ENCODE results near the gene HNF1B.

Gene HNF1B

DNA sequence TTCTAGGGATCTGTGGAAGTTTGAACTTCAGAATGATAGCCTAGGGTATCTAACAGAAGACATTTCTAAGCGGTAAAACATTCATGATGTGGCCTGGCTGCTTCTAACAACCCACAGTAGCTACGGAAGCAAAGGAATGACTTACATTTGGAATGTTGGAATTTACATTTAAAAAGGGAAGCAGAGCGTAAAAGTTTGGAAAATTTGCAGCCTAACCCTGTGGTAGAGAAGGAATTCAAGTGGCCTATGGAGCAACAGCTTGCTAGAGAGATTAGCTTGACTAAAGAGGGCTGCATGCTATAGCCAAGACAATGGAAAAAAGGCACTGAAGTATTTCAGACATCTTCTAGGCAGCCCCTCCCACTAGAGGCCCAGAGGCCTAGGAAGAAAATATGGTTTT, 50.1 kb downstream of the HNF1B start:
- Histone ChIP-seq H3K36me3 (ENCODE audit: control insufficient read depth, insufficient read depth, low read length) (no peaks in the 10 kb centered on the region), H3K4me3 (ENCODE audit: low read depth, low read length) (no peak overlapping the region), H3K4me2 (ENCODE audit: low read length) (no peak overlapping the region), H3K79me2 (no peaks in the 10 kb centered on the region), H3K27me3 (ENCODE audit: control insufficient read depth, insufficient read depth, low read length) (no peaks in the 10 kb centered on the region), H3K27ac (no peak overlapping the region), H3K9me3 (ENCODE audit: control insufficient read depth, low read length) (no peaks in the 10 kb centered on the region), H3K9ac (no peak overlapping the region), H3K4me1 (no peaks in the 10 kb centered on the region), H2AFZ (no peak overlapping the region)
- TF ChIP-seq, protein P1, sequence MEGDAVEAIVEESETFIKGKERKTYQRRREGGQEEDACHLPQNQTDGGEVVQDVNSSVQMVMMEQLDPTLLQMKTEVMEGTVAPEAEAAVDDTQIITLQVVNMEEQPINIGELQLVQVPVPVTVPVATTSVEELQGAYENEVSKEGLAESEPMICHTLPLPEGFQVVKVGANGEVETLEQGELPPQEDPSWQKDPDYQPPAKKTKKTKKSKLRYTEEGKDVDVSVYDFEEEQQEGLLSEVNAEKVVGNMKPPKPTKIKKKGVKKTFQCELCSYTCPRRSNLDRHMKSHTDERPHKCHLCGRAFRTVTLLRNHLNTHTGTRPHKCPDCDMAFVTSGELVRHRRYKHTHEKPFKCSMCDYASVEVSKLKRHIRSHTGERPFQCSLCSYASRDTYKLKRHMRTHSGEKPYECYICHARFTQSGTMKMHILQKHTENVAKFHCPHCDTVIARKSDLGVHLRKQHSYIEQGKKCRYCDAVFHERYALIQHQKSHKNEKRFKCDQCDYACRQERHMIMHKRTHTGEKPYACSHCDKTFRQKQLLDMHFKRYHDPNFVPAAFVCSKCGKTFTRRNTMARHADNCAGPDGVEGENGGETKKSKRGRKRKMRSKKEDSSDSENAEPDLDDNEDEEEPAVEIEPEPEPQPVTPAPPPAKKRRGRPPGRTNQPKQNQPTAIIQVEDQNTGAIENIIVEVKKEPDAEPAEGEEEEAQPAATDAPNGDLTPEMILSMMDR (IDR thresholded peaks at IDR 0.05), result no peak

DNA sequence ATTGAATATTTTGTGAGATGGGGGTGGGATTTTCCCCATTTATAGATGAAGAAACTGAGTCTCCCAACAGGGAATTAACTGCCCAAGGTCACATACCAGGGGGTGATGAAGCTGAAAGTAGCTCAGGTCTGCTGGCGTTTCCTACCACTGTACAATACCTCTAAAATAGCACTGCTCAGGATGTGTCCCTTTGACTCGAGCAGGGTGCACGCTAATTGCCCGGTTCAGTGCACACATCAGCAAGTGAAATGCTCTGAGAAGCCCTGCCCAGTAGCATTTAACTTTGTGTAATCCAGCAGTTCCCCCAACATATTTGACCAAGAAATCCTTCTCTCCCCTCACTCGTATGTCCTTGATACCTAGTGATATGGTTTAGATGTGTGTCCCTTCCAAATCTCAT, 51.5 kb downstream of the HNF1B start:
- Histone ChIP-seq H3K4me3 (ENCODE audit: low read depth, low read length) (no peak overlapping the region), H3K27me3 (ENCODE audit: control insufficient read depth, insufficient read depth, low read length) (no peaks in the 10 kb centered on the region), H3K4me2 (ENCODE audit: low read length) (no peak overlapping the region), H2AFZ (no peak overlapping the region), H3K9ac (no peak overlapping the region), H3K4me1 (no peaks in the 10 kb centered on the region), H3K36me3 (ENCODE audit: control insufficient read depth, insufficient read depth, low read length) (no peaks in the 10 kb centered on the region), H3K27ac (no peak overlapping the region), H3K9me3 (ENCODE audit: control insufficient read depth, low read length) (no peaks in the 10 kb centered on the region), H3K79me2 (no peaks in the 10 kb centered on the region)
- TF ChIP-seq, protein P1 (IDR thresholded peaks at IDR 0.05), result no peak

DNA sequence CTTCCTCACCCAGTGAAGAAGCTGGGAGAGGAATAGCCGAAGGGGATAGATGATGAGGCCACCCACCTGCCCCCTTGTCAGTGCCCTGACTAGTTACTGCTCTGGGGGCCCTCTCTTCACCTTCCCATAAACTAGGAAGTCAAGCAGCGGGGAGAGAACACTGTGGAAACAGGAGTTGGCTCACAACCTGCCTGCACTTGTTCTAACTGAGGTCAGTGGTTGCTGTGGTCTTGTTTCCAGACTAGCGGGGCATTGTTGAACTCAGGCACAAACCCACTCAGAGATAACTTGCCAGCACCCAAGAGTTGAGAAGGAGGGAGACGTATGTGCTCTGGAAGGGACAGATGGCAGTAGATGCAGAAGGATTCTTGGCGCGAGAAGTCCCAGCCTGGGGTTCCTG, 53.1 kb downstream of the HNF1B start:
- Histone ChIP-seq H2AFZ (no peak overlapping the region), H3K4me3 (ENCODE audit: low read depth, low read length) (no peak overlapping the region), H3K9ac (no peak overlapping the region), H3K27me3 (ENCODE audit: control insufficient read depth, insufficient read depth, low read length) (no peaks in the 10 kb centered on the region), H3K79me2 (no peaks in the 10 kb centered on the region), H3K27ac (no peak overlapping the region), H3K9me3 (ENCODE audit: control insufficient read depth, low read length) (no peaks in the 10 kb centered on the region), H3K4me2 (ENCODE audit: low read length) (no peak overlapping the region), H3K36me3 (ENCODE audit: control insufficient read depth, insufficient read depth, low read length) (no peaks in the 10 kb centered on the region), H3K4me1 (no peaks in the 10 kb centered on the region)
- TF ChIP-seq, protein P1 (IDR thresholded peaks at IDR 0.05), result no peak

DNA sequence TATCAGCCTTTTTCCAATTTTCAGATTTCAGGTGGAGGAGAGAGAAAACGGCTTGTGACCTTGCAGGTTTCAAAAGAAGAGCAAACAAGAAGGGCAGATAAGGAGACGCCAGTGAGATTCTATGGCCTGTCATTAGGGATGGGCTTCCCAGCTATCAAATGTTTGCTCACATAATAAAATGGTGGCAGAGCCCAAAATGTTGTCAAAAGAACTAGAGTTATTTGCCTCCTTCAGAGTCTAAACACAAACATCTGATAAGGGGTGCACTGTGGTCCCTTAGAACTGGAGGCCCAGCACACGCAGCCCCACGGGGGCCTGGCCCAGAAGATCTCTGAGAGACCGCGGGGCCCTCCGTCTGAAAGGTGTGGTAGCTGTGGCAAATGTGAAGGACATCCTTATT, 55.5 kb downstream of the HNF1B start:
- TF ChIP-seq, protein P1 (IDR thresholded peaks at IDR 0.05), result no peak
- Histone ChIP-seq H3K4me2 (ENCODE audit: low read length) (no peak overlapping the region), H3K79me2 (no peaks in the 10 kb centered on the region), H3K9ac (no peak overlapping the region), H3K27me3 (ENCODE audit: control insufficient read depth, insufficient read depth, low read length) (no peaks in the 10 kb centered on the region), H3K9me3 (ENCODE audit: control insufficient read depth, low read length) (no peaks in the 10 kb centered on the region), H3K36me3 (ENCODE audit: control insufficient read depth, insufficient read depth, low read length) (no peaks in the 10 kb centered on the region), H3K4me1 (no peaks in the 10 kb centered on the region), H3K27ac (no peak overlapping the region), H2AFZ (no peak overlapping the region), H3K4me3 (ENCODE audit: low read depth, low read length) (no peak overlapping the region)

DNA sequence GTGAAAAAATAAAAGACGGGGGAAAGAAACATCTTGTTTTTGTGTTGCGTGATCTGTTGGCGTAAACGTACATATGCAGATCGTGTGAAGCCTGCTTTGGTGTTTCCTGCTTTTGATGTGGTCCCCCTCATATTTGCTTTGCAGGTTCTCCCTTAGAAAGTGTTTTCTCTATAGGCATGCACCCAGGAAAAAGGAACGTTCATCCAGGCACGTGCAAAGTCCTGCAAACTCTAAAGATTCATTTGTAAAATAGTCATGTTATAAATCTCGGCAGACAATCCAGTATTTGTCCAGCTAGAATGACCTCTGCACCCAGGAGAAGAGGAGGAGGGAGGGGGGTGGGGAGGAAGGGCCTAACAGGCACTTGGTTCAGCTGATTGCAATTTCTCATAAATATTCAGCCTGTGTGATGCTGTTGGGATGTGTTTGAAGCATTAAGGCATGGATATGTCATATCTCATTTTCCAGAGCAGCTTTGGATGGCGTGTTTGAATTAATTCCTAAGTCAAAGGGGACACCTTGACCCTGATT, 61.3 kb downstream of the HNF1B start:
- H3K79me2 ChIP-seq, result no peaks in the 10 kb centered on the region
- no peaks in the 10 kb centered on the region for H3K4me1 ChIP-seq
- H3K36me3 ChIP-seq (ENCODE audit: control insufficient read depth, insufficient read depth, low read length), result no peaks in the 10 kb centered on the region
- no peak overlapping the region for H3K4me2 ChIP-seq (ENCODE audit: low read length)
- no peak overlapping the region for H3K27ac ChIP-seq
- TF ChIP-seq, protein P1 (IDR thresholded peaks at IDR 0.05), result no peak
- H3K9me3 ChIP-seq (ENCODE audit: control insufficient read depth, low read length), result no peaks in the 10 kb centered on the region
- no peak overlapping the region for H3K4me3 ChIP-seq (ENCODE audit: low read depth, low read length)
- H2AFZ ChIP-seq, result no peak overlapping the region
- H3K9ac ChIP-seq, result no peak overlapping the region
- no peaks in the 10 kb centered on the region for H3K27me3 ChIP-seq (ENCODE audit: control insufficient read depth, insufficient read depth, low read length)
